Esophagus squamous epithelium (tissue), 4 donors: ENCODE results near the gene CCDC192.

Source experiments
- POLR2A ChIP-seq, 4 donors: fragments of 450-650 bp; IDR thresholded peaks; one replicate each; pipeline ENCODE4 v1.6.1; 2017; ENCODE audit warnings: antibody characterized with exemption in 4 of 4, mild to moderate bottlenecking in 4 of 4, moderate library complexity in 3 of 4
- TF ChIP-seq, protein P1 (sequence below), 6 experiments: fragments of 450-650 bp in 4 of 6; fragments of 200-600 bp in 2 of 6; sonication (generic) in 2 of 6; IDR thresholded peaks; one replicate each; pipeline ENCODE4 v1.5.1; 2016 to 2019; ENCODE audit warnings: antibody characterized with exemption in 6 of 6, mild to moderate bottlenecking in 4 of 6, moderate library complexity in 4 of 6

DNA sequence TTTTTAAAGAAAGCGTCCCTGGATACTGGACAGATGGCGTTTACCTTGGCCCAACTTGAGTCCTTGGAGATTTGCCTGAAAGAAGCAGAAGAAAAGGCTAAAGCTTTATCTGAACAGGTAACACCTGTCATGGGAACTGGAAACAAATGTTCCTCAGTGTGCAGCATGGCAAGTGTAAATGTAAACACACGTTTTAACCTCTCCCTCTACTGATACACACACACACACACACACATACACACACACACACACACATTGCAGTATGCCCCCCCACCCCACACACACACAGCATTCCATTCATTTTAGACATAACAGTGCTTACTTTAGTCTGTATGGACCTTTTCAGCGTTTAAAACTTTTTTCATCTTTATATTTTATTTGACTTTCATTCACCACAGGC is 51.1 kb downstream of the CCDC192 start:
- TF ChIP-seq, protein P1, sequence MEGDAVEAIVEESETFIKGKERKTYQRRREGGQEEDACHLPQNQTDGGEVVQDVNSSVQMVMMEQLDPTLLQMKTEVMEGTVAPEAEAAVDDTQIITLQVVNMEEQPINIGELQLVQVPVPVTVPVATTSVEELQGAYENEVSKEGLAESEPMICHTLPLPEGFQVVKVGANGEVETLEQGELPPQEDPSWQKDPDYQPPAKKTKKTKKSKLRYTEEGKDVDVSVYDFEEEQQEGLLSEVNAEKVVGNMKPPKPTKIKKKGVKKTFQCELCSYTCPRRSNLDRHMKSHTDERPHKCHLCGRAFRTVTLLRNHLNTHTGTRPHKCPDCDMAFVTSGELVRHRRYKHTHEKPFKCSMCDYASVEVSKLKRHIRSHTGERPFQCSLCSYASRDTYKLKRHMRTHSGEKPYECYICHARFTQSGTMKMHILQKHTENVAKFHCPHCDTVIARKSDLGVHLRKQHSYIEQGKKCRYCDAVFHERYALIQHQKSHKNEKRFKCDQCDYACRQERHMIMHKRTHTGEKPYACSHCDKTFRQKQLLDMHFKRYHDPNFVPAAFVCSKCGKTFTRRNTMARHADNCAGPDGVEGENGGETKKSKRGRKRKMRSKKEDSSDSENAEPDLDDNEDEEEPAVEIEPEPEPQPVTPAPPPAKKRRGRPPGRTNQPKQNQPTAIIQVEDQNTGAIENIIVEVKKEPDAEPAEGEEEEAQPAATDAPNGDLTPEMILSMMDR (IDR thresholded peaks at IDR 0.05), result no peak
- no peak for TF ChIP-seq POLR2A (IDR thresholded peaks at IDR 0.05)
